HFF-Myc (cell line): ENCODE measurements around the gene LOX.

Experiments
- DNase-seq: peaks from one replicate; pipeline ENCODE4 v3.0.0-alpha.2; 2011; ENCODE audit warnings: low read depth; ENCODE audit errors: extremely low read depth
- H3K4me3 ChIP-seq: replicated peaks from 2 replicates; pipeline ENCODE4 v1.5.1; 2011; ENCODE audit warnings: low read depth, mild to moderate bottlenecking, control low read depth, low read length
- TF ChIP-seq, protein P1 (sequence below): IDR thresholded peaks from 2 replicates; pipeline ENCODE4 v1.5.1; 2012; ENCODE audit warnings: mild to moderate bottlenecking, low read depth, low read length, control low read depth; ENCODE audit errors: missing control alignments

LOX gene

DNA sequence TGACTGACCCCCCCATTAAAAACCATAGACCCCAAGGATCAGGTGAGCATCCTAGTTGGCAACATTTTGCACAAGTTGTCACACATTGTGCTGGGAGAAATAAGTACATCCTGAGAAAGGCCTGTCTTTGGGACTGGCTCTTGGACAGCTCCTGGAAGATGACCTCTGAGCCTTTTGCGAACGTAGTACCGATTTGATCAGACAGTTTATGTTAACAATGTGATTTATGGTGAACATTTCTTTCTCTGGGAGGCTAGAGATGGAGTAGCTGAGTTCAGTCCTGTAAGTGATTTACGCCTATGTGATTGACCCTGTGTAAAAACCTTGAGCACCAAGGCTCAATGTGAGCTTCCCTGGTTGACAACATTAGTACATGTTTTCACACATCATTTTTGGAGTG lies 41.7 kb downstream of the LOX start:
- DNase-seq: no peak
- no peak overlapping the region for H3K4me3 ChIP-seq
- TF ChIP-seq, protein P1, sequence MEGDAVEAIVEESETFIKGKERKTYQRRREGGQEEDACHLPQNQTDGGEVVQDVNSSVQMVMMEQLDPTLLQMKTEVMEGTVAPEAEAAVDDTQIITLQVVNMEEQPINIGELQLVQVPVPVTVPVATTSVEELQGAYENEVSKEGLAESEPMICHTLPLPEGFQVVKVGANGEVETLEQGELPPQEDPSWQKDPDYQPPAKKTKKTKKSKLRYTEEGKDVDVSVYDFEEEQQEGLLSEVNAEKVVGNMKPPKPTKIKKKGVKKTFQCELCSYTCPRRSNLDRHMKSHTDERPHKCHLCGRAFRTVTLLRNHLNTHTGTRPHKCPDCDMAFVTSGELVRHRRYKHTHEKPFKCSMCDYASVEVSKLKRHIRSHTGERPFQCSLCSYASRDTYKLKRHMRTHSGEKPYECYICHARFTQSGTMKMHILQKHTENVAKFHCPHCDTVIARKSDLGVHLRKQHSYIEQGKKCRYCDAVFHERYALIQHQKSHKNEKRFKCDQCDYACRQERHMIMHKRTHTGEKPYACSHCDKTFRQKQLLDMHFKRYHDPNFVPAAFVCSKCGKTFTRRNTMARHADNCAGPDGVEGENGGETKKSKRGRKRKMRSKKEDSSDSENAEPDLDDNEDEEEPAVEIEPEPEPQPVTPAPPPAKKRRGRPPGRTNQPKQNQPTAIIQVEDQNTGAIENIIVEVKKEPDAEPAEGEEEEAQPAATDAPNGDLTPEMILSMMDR: no peak

DNA sequence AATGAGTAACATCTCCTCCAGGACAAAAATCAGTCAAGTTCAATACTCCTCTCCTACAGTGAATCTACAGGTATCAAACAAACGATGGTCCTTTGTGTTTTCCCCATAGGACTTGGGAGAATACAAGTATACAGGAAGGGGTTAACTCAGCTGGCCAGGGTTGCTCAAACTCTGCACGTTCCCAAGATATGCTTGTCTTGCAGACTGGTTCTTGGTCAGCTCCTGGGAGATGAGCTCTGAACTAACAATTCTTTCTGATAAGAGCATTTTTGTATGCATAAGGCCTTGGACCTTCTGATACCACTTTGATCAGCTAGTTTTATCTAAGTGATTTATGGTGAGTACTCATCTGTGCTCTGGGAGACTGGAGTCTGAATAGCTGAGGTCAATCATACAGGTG lies 42.1 kb downstream of the LOX start:
- no peak overlapping the region for H3K4me3 ChIP-seq
- no peak for DNase-seq
- TF ChIP-seq, protein P1: no peak

DNA sequence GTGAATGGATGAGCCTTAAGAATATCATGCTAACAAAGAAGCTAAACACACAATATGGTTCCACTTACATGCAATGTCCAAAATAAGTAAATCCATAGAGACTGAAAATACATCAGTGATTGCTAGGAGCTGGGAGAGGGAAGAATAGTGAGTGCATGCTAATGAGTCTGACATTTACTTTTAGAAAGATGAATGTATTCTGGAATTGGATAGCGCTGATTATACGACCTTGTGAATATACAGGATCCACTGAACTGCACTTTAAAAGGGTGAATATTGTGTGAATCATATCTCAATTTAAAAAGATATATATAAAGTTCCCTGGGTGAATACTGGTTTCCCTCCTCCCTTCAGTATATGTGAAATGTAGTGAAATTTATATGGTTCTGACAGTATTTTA lies 46.2 kb downstream of the LOX start:
- TF ChIP-seq, protein P1: no peak
- H3K4me3 ChIP-seq: no peak overlapping the region
- DNase-seq: no peak

DNA sequence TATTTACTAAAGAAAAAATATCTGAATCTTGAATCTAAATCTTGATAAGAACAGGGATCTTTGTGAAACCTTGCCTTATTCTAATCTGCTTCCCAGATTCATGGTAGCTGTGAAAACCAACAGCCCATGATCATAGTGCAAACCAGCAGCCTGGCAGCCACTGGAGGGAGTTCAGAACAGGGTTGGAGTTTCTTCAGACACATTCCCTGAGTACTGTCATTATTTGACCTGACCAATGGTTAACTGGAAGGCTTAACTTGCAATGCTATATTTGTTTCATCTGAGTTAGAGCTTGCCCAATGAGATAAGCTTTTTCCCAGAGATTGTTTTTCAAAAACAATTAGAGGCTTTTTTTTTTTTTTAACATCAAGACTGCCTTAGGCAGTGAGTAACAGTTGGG lies 47.8 kb downstream of the LOX start:
- TF ChIP-seq, protein P1: peak; percentile 12

DNA sequence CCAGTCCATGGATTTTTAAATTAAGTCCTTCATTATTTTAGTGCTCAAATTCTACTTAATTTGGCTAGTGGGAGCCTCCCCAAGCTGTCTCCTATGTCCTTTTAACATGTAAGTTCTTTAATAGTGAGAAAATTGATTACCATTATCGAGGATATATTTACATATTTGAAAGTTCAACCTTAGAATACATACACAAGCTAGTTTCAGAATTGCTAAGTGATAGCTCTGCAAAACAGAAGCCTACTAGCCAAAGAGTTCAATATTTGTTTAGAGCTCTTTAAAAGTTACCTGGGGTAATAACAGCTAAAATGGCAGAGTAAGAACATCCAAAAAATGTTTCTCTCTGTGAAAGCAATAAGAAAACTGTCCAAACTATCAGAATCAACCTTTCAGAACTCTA lies 48.2 kb downstream of the LOX start:
- DNase-seq: no peak
- TF ChIP-seq, protein P1: no peak
- no peak overlapping the region for H3K4me3 ChIP-seq

More for the DNA sequence above, 47.8 kb downstream of the LOX start:
- no peak for DNase-seq
- H3K4me3 ChIP-seq: no peak overlapping the region

DNA sequence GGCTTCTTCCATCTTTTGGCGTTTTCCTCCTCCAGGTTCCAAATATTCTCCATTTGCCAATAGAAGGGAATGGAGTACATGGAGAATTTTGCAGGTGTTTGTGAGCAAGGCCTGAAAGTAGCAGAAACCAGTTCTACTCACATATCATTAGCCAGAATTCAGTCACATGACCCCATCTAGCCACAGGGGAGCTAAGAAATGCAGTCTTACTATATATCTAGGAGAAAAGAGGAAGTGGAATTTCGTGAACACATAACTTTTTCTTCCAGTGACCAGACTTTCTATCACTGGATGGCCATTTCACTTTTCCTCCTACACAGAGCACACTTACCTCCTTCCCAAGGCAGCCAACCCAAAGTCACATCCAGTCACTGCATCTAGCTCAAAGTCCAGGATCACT lies 55.1 kb downstream of the LOX start:
- TF ChIP-seq, protein P1: no peak
- no peak for DNase-seq
- no peak overlapping the region for H3K4me3 ChIP-seq

DNA sequence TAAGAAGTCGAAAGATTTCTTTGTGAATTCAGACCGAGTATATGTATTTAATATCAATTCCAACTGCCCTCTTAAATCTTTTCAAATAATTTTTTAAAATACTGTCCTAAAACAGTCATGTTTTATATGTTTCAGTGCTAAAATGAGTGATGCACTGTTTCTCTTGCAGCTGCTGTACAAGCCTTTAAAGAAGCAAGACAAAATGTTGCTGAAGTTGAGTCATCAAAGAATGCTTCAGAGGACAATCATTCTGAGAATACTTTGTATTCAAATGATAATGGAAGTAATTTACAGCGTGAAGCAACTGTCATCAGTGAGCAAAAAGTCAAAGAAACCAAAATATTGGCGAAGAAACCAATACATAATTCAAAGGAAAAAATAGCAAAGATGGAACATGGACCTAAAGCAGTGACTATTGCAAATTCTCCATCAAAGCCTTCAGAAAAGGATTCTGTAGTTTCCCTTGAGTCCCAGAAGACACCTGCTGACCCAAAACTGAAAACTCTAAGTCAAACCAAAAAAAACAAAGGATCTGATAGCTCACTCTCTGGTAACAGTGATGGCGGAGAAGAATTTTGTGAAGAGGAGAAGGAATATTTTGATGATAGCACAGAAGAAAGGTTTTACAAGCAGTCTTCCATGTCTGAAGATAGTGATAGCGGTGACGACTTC lies 58.0 kb downstream of the LOX start:
- DNase-seq: no peak
- H3K4me3 ChIP-seq: no peak overlapping the region
- TF ChIP-seq, protein P1: no peak
